VCaP (cell line): ENCODE measurements around the gene KRTAP10-4.
"Not testable (repeated sequence)": the region's sequence is repeated elsewhere in the genome, so short reads cannot be mapped to it uniquely, and the experiment has no call there.

ENCODE experiments used
- H3K27ac ChIP-seq: fragments of 450-650 bp; 2 replicates; pipeline ENCODE4 v1.5.1; 2017
- CTCF ChIP-seq: fragments of 450-650 bp; conservative IDR thresholded peaks from 2 replicates; pipeline ENCODE4 v1.5.1; 2017; ENCODE audit warnings: mild to moderate bottlenecking, moderate library complexity

Gene KRTAP10-4

GRCh38 chr21:44601596-44602462, 28.3 kb downstream of the KRTAP10-4 start:
- TF ChIP-seq CTCF = no peak
- H3K27ac ChIP-seq = no peak overlapping the region

- TF ChIP-seq CTCF = no peak
Observed at GRCh38 chr21:44602463-44602850, 28.9 kb downstream of the KRTAP10-4 start.

GRCh38 chr21:44603109-44603875, 29.8 kb downstream of the KRTAP10-4 start:
- no peak overlapping the region for H3K27ac ChIP-seq
- no peak for TF ChIP-seq CTCF

More at GRCh38 chr21:44602463-44602850, 28.9 kb downstream of the KRTAP10-4 start:
- no peak overlapping the region for H3K27ac ChIP-seq

- no peak overlapping the region for H3K27ac ChIP-seq
- no peak for TF ChIP-seq CTCF
Observed at GRCh38 chr21:44603911-44604310, 30.4 kb downstream of the KRTAP10-4 start.

- H3K27ac ChIP-seq = no peak overlapping the region
- no peak for TF ChIP-seq CTCF
Observed at GRCh38 chr21:44606495-44606894, 33.0 kb downstream of the KRTAP10-4 start.

- no peak overlapping the region for H3K27ac ChIP-seq
- no peak for TF ChIP-seq CTCF
Observed at GRCh38 chr21:44609193-44609592, 35.7 kb downstream of the KRTAP10-4 start.

- H3K27ac ChIP-seq = not testable (repeated sequence)
Observed at GRCh38 chr21:44610157-44610843, 36.8 kb downstream of the KRTAP10-4 start.
